Lung (tissue), 12 donors: Measurements from ENCODE around the gene CDK3. TPM values are rescaled to one million over a fixed set of nuclear protein-coding genes. Genes with fewer than 3 reads are reported as not detected.
A peak's percentile ranks its signal among the peaks of the same experiment; 100 is the strongest.

Experiments
- ATAC-seq: fragments of 200-7000 bp; cut with Tn5 transposase; one replicate; pipeline ENCODE4 v1.9.1; 2020; ENCODE audit warnings: moderate number of reproducible peaks; ENCODE audit not compliant: insufficient read depth, low FRiP score
- DNase-seq, 3 donors: peaks; one replicate each; pipeline ENCODE4 v3.0.0-alpha.2; 2013 to 2017
- H3K27ac ChIP-seq, 2 donors: one replicate each; pipeline ENCODE4 v1.5.1; 2013; ENCODE audit warnings: mild to moderate bottlenecking in 2 of 2, moderate library complexity in 2 of 2, control low read depth in 1 of 2, inconsistent platforms in 1 of 2, low read depth in 1 of 2, low read length in 1 of 2
- H3K27me3 ChIP-seq, 3 donors: one replicate each; pipeline ENCODE4 v1.5.1; 2013; ENCODE audit warnings: low read length in 2 of 3; ENCODE audit not compliant: control insufficient read depth in 3 of 3, insufficient read depth in 3 of 3
- H3K36me3 ChIP-seq, 4 donors: one replicate each; pipeline ENCODE4 v1.5.1; 2013; ENCODE audit warnings: low read length in 4 of 4, mild to moderate bottlenecking in 1 of 4, moderate library complexity in 1 of 4; ENCODE audit not compliant: control insufficient read depth in 4 of 4, insufficient read depth in 4 of 4
- H3K4me1 ChIP-seq, 5 donors: one replicate each; pipeline ENCODE4 v1.5.1; 2013; ENCODE audit warnings: low read length in 5 of 5, mild to moderate bottlenecking in 2 of 5, moderate library complexity in 1 of 5; ENCODE audit not compliant: control insufficient read depth in 5 of 5, insufficient read depth in 5 of 5
- H3K4me3 ChIP-seq: one replicate; pipeline ENCODE4 v1.5.1; 2013; ENCODE audit warnings: mild to moderate bottlenecking, control low read depth, moderate library complexity
- H3K9ac ChIP-seq, 2 donors: one replicate each; pipeline ENCODE4 v1.5.1; 2013; ENCODE audit warnings: low read length in 2 of 2, control low read depth in 1 of 2; ENCODE audit not compliant: insufficient read depth in 1 of 2
- H3K9me3 ChIP-seq, 4 donors: one replicate each; pipeline ENCODE4 v1.5.1; 2013; ENCODE audit warnings: low read length in 3 of 4, mild to moderate bottlenecking in 1 of 4, moderate library complexity in 1 of 4; ENCODE audit not compliant: control insufficient read depth in 4 of 4, insufficient read depth in 3 of 4
- CTCF ChIP-seq: IDR thresholded peaks from 2 replicates; pipeline ENCODE4 v1.5.1; 2012; ENCODE audit warnings: mild to moderate bottlenecking; ENCODE audit errors: control extremely low read depth, extremely low read depth
- WGBS, 2 donors: extraction: QIAGEN DNeasy Blood & Tissue Kit; methylation state at CpG; one replicate each; pipeline ENCODE4 v1.1.7; 2013; 5-methylcytosine and 5-hydroxymethylcytosine counted together
- polyA plus RNA-seq, 2 donors: library from polyadenylated mRNA; stranded (reverse); fragments of 200-250 nt; gene quantifications; one replicate each; pipeline ENCODE4 v1.2.1, GENCODE V29; 2013
- total RNA-seq, 2 donors: library from RNA; depleted of rRNA in 1 of 2; stranded (reverse); fragments of >200 nt in 1 of 2; gene quantifications; one replicate each; pipeline ENCODE4 v1.2.1, GENCODE V29; 2014 to 2021
- donor health status: control.
- donor health status: control.
- donor health status: Bipolar disorder and iron deficiency.
- donor health status: healthy.
- donor health status: DM: yes; HTN: yes; CAD: no.

CDK3 gene
- total and polyA plus RNA-seq, 4 donors, result 7.3 to 15.7 (median 7.8) TPM

GRCh38 chr17:76023900-76024237, 23.2 kb downstream of the CDK3 start:
- Histone ChIP-seq H3K4me3 (no peak overlapping the region), H3K9ac (no peak overlapping the region), H3K9me3 (no peaks in the 10 kb centered on the region), H3K27me3 (no peaks in the 10 kb centered on the region), H3K4me1 (no peaks in the 10 kb centered on the region), H3K27ac (no peak overlapping the region), H3K36me3 (peaks cover 0 to 2% (median 0%) of the 10 kb centered on the region in 4 donors)
- ATAC-seq, result no peak
- no peak for DNase-seq
- no peak for TF ChIP-seq CTCF
- 93 to 94% methylated on average over 9 of the region's 9 CpGs for WGBS, 2 donors

GRCh38 chr17:76024353-76024752, 23.7 kb downstream of the CDK3 start:
- H3K9ac ChIP-seq, result no peak overlapping the region
- no peak overlapping the region for H3K4me3 ChIP-seq
- peaks cover 0 to 2% (median 0%) of the 10 kb centered on the region in 4 donors for H3K36me3 ChIP-seq
- no peak overlapping the region for H3K27ac ChIP-seq
- 76 to 84% methylated on average over 9 of the region's 9 CpGs for WGBS, 2 donors
- DNase-seq, result no peak
- no peak for ATAC-seq
- H3K27me3 ChIP-seq, result no peaks in the 10 kb centered on the region
- TF ChIP-seq CTCF, result no peak
- H3K9me3 ChIP-seq, result no peaks in the 10 kb centered on the region
- peaks cover 0 to under 1% (median 0%) of the 10 kb centered on the region in 5 donors for H3K4me1 ChIP-seq

GRCh38 chr17:76025294-76025693, 24.6 kb downstream of the CDK3 start:
- H3K4me1 ChIP-seq, result peaks cover 0 to 6% (median 0%) of the 10 kb centered on the region in 5 donors
- H3K27me3 ChIP-seq, result no peaks in the 10 kb centered on the region
- WGBS, 2 donors, result 67 to 89% methylated on average over 12 of the region's 12 CpGs
- H3K9me3 ChIP-seq, result no peaks in the 10 kb centered on the region
- ATAC-seq (no peak), DNase-seq (no peak)
- H3K36me3 ChIP-seq, result peaks cover 0 to 2% (median 0%) of the 10 kb centered on the region in 4 donors
- no peak overlapping the region for H3K27ac ChIP-seq
- H3K4me3 ChIP-seq, result no peak overlapping the region
- TF ChIP-seq CTCF, result no peak
- H3K9ac ChIP-seq, result no peak overlapping the region

GRCh38 chr17:76026714-76027158, 26.1 kb downstream of the CDK3 start:
- Histone ChIP-seq H3K27me3 (no peaks in the 10 kb centered on the region), H3K9ac (no peak overlapping the region), H3K4me1 (peaks cover 0 to 6% (median 0%) of the 10 kb centered on the region in 5 donors), H3K27ac (peak overlapping the region in 1 of 2 donors; percentile 78), H3K9me3 (no peaks in the 10 kb centered on the region), H3K4me3 (no peak overlapping the region), H3K36me3 (peaks cover 0 to 2% (median 0%) of the 10 kb centered on the region in 4 donors)
- peak; percentile 19 for ATAC-seq
- TF ChIP-seq CTCF, result no peak
- no peak for DNase-seq
- WGBS, 2 donors, result 67 to 74% methylated on average over 12 to 15 of the region's 15 CpGs
